ENCODE results near the gene NRBF2.
"Not testable (repeated sequence)": the region's sequence is repeated elsewhere in the genome, so short reads cannot be mapped to it uniquely, and the experiment has no call there.

Gene NRBF2

DNA sequence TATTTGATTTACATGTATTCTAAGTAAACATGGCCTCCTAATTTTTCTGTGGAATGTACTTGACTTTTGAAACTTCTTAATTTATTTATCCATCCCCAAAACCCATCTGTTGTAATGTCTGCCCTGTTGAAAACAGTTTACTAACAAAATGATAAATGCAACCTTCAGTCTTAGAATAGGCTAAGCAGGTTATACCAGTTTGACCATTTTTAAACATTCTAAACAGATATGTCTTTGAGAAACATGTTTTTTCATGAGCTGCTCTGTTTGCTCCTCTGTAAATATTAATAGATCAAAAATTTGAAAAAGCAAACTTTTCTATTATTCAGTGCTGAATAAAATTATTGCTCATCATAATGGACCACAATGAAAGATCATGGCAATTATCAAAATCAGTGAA lies 33.4 kb upstream of the NRBF2 start:
- no peak overlapping the region for H3K4me3 ChIP-seq (ENCODE audit: low read length)
- TF ChIP-seq CTCF (conservative IDR thresholded peaks at IDR 0.05; ENCODE audit: low read depth, low read length): no peak
- no peak for DNase-seq (ENCODE audit: low read depth)

DNA sequence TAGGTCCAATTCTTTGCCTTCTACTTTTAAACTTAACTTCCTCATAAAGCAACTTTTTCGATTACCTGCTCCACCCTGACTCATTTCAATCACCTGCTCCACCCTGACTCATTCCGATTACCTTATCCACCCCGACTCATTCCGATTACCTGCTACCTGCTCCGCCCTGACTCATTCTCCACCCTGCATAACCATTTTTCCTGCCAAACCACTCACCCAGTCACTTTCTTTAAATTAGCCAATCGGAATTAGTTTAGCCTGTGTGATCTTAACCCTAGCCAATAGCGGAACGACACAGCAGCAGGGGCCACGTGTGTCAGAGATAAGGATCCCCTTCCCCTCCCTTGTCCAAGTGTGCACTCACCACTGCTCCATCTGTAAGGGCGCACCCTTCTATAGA lies 32.0 kb upstream of the NRBF2 start:
- H3K4me3 ChIP-seq (ENCODE audit: low read length); DNase-seq (ENCODE audit: low read depth): not testable (repeated sequence)

DNA sequence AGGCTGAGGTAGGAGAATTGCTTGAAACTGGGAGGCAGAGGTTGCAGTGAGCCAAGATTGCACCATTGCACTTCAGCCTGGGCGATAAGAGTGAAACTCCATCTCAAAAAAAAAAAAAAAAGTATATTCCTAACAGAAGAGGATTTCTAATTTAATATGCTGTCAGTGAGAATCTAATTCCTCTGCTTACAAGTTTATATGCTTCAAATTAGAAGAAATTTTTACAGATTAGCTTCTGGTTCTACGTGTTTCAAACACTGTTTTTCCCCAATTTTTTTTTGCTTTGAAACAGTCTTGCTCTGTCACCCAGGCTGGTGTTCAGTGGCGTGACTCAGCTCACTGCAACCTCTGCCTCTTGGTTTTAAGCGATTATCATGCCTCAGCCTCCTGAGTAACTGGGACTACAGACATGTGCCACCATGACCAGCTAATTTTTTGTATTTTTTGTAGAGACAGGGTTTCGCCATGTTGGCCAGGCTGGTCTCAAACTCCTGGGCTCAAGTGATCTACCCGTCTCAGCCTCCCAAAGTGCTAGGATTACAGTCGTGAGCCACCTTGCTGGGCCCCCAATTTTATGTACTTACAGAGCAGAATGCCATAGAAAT lies 30.7 kb upstream of the NRBF2 start:
- DNase-seq (ENCODE audit: low read depth); H3K4me3 ChIP-seq (ENCODE audit: low read length): not testable (repeated sequence)

DNA sequence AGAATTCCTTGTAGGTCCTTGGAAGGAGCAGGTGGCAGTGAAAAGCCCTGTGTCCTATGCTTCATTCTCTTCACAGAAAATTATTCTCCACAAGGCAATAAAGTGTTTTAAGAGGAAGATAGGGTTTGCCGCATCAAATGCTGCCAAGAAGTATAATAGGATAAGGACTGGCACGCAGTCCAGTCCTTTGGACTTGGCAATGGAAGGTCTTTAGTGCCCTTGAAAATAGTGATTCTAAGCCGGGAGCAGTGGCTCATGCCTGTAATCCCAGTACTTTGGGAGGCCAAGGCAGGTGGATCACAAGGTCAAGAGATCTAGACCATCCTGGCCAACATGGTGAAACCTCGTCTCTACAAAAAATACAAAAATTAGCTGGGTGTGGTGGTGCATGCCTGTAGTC lies 29.9 kb upstream of the NRBF2 start:
- DNase-seq (ENCODE audit: low read depth); H3K4me3 ChIP-seq (ENCODE audit: low read length): not testable (repeated sequence)

- TF ChIP-seq CTCF (conservative IDR thresholded peaks at IDR 0.05; ENCODE audit: low read depth, low read length): no peak
- DNase-seq (ENCODE audit: low read depth): no peak
- no peak overlapping the region for H3K4me3 ChIP-seq (ENCODE audit: low read length)
These were observed 29.1 kb upstream of the NRBF2 start for GRCh38 chr10:63103971-63104409.

DNA sequence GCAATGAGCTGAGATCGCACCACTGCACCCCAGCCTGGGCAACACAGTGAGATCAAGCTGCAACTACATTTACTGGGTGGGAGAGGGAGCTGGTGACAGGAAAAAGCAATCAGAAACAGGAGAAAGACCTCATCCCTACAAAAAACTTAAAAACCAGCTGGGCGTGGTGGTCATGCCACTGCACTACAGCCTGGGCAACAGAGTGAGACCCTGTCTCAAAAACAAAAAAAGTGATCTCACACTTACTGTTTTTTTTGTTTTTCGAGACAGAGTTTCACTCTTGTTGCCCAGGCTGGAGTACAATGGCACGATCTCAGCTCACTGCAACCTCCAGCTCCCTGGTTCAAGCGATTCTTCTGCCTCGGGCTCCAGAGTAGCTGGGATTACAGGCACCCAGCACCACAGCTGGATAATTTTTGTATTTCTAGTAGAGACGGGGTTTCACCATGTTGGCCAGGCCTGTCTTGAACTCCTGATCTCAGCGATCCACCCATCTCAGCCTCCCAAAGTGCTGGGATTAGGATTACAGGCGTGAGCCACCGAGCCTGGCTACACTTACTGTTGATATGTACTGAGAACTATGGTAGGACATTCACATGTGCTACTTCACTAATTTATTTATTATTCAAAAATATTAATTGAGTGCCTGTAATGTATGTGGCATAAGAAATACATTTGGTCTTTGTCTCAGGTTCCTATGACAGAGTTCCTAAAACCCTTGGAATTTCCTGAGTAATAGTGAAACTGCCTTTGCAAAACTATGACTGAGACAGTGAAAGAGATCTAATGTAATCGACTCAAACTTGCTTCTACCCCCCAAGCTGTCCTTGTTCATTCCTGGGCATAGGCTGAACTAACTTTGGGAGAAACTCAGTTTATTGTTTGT lies 27.7 kb upstream of the NRBF2 start:
- TF ChIP-seq CTCF (conservative IDR thresholded peaks at IDR 0.05; ENCODE audit: low read depth, low read length): no peak
- H3K4me3 ChIP-seq (ENCODE audit: low read length): no peak overlapping the region
- no peak for DNase-seq (ENCODE audit: low read depth)

DNA sequence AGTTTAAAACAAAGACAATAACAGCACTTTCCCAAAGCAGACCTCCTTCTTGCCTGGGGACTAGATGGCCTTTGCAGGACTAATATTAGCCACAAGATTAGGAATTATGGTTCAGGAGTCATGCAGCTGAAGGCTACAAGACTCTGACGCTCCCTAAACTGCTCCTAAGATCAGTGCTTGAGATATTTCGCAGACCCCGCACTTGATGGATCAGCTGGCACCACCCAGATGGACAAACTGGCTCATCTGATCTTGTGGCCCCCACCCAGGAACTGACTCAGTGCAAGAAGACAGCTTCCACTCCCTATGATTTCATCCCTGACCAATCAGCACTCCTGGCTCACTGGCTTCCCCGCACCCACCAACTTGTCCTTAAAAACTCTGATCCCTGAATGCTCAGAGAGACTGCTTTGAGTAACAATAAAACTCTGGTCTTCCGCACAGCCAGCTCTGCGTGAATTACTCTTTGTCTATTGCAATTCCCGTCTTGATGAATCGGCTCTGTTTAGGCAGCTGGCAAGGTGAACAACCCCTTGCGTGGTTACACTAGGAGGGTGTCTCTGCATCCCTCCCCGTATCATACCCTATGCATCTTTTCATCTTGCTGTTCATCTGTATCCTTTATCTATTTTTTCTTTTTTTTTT lies 26.9 kb upstream of the NRBF2 start:
- TF ChIP-seq CTCF (conservative IDR thresholded peaks at IDR 0.05; ENCODE audit: low read depth, low read length): no peak
- H3K4me3 ChIP-seq (ENCODE audit: low read length): no peak overlapping the region

DNA sequence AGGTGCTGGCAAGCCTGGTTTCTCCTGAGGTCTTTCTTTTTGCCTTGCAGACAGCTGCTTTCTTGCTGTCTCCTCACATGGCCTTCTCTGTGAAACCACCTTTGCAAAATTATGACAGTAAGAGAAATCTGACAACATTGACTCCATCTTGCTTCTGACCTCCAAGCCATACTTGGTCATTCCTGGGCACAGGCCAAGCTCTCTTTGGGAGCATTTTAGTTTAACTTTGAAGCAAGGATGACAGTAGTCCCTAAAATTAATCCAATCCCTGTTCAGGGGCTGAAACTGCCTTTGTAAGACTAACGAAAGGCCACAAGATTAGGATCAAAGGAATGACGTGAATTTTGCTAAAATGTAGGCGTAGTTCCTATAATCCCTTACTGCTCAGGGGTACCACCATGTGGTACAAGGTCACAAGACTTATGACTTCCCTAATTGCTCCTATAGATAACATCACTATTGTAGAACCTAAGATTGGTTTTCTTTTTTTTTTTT lies 25.1 kb upstream of the NRBF2 start:
- no peak for TF ChIP-seq CTCF (conservative IDR thresholded peaks at IDR 0.05; ENCODE audit: low read depth, low read length)
- DNase-seq (ENCODE audit: low read depth): no peak
- no peak overlapping the region for H3K4me3 ChIP-seq (ENCODE audit: low read length)

More for the DNA sequence above, 26.9 kb upstream of the NRBF2 start:
- no peak for DNase-seq (ENCODE audit: low read depth)

Data from retinal pigment epithelial cell (primary cell).